ENCODE results near the gene GPNMB. TPM values are rescaled to one million over a fixed set of nuclear protein-coding genes. Genes with fewer than 3 reads are reported as not detected.

The GPNMB gene
- total and polyA plus RNA-seq, 2 of the 4 experiments (the other 2 are of a cell fraction), result under 0.01 to 0.14 TPM

GRCh38 chr7:23284871-23285270 is 38.3 kb downstream of the GPNMB start:
- H2BK15ac ChIP-seq (ENCODE audit: low read depth, low read length), result no peak overlapping the region
- H3K27me3 ChIP-seq (ENCODE audit: control insufficient read depth, insufficient read depth, low read length), result no peaks in the 10 kb centered on the region
- TF ChIP-seq RAD21 (IDR thresholded peaks at IDR 0.05; ENCODE audit: low read length), result no peak
- TF ChIP-seq MAZ (IDR thresholded peaks at IDR 0.05; ENCODE audit: borderline replicate concordance, low read depth, low read length), result no peak
- no peak for TF ChIP-seq POLR2A (IDR thresholded peaks at IDR 0.05; ENCODE audit: low read depth, low read length)
- TF ChIP-seq FOS (IDR thresholded peaks at IDR 0.05; ENCODE audit: low read depth, low read length), result no peak
- no peak for TF ChIP-seq SMC3 (IDR thresholded peaks at IDR 0.05; ENCODE audit: low read depth, low read length)
- TF ChIP-seq CEBPB (IDR thresholded peaks at IDR 0.05; ENCODE audit: low read depth, low read length), result no peak
- TF ChIP-seq CHD1 (IDR thresholded peaks at IDR 0.05; ENCODE audit: low read depth, low read length), result no peak
- no peak for TF ChIP-seq MXI1 (IDR thresholded peaks at IDR 0.05; ENCODE audit: borderline replicate concordance, low read depth, low read length)
- TF ChIP-seq RCOR1 (IDR thresholded peaks at IDR 0.05; ENCODE audit: insufficient replicate concordance, low read length), result no peak
- TF ChIP-seq CTCF (conservative IDR thresholded peaks at IDR 0.05; ENCODE audit: low read depth, low read length), result no peak
- no peak for TF ChIP-seq MAFK (IDR thresholded peaks at IDR 0.05; ENCODE audit: low read depth, low read length)
- no peak for TF ChIP-seq USF2 (IDR thresholded peaks at IDR 0.05; ENCODE audit: low read depth, low read length)
- no peak for TF ChIP-seq BHLHE40 (IDR thresholded peaks at IDR 0.05; ENCODE audit: low read depth, low read length)
- TF ChIP-seq ELK1 (IDR thresholded peaks at IDR 0.05; ENCODE audit: borderline replicate concordance, low read depth, low read length), result no peak
- no peak for TF ChIP-seq NFE2L2 (IDR thresholded peaks at IDR 0.05; ENCODE audit: low read depth, low read length)
- H3K27ac ChIP-seq (ENCODE audit: insufficient read depth, low read length), result no peak overlapping the region
- no peak overlapping the region for H3K4me2 ChIP-seq (ENCODE audit: low read depth, low read length)
- no peak overlapping the region for H2AK5ac ChIP-seq (ENCODE audit: low read depth, low read length)
- H3K18ac ChIP-seq (ENCODE audit: low read depth, low read length), result no peak overlapping the region
- no CpG with 5 or more reads among the region's 2 CpGs for WGBS, 2 experiments (ENCODE audit: extremely low coverage in 2 of 2, insufficient read length in 1 of 2)
- H2AK9ac ChIP-seq (replicated peaks; ENCODE audit: low read depth, low read length, poor library complexity), result no peak overlapping the region
- no peaks in the 10 kb centered on the region for H3K9me1 ChIP-seq (ENCODE audit: insufficient read depth, low read length)
- H2AFZ ChIP-seq (replicated peaks; ENCODE audit: low read length, poor library complexity), result peak overlapping the region; percentile 26
- H3K36me3 ChIP-seq (ENCODE audit: control insufficient read depth, insufficient read depth, low read length), result no peaks in the 10 kb centered on the region
- no TSS peak for BruUV-seq (replicated peaks)
- no peaks in the 10 kb centered on the region for H3K4me1 ChIP-seq (ENCODE audit: control insufficient read depth, insufficient read depth, low read length)
- no peak overlapping the region for H3K23ac ChIP-seq (ENCODE audit: low read depth, low read length)
- ATAC-seq (ENCODE audit: low read depth), result no peak
- H3K79me1 ChIP-seq (ENCODE audit: low read depth in 1 of 2, low read length in 2 of 2), result no peaks in the 10 kb centered on the region
- no peak overlapping the region for H3K9ac ChIP-seq (ENCODE audit: low read depth, low read length)
- no peak overlapping the region for H3K14ac ChIP-seq (replicated peaks; ENCODE audit: low read depth, low read length)
- H4K8ac ChIP-seq (ENCODE audit: low read depth in 2 of 2, low read length in 2 of 2), result no peak overlapping the region
- no peak overlapping the region for H2BK120ac ChIP-seq (ENCODE audit: low read depth, low read length)
- DNase-seq, result no peak
- intact Hi-C loops (cut with micrococcal nuclease), result no loop called here
- no peak overlapping the region for H4K5ac ChIP-seq (ENCODE audit: low read depth, low read length)
- CTCF ChIA-PET, result no interaction called here
- H4K91ac ChIP-seq (ENCODE audit: insufficient read depth, low read depth, low read length), result no peak overlapping the region
- POLR2A ChIA-PET (ENCODE audit: unreplicated experiment), result interaction anchor here (0.6 kb wide), 1 partner anchor 198 kb away, joined by 3 read pairs; no protein-coding TSS in a partner anchor
- no peak overlapping the region for H2BK20ac ChIP-seq (ENCODE audit: low read depth, low read length)
- H3K56ac ChIP-seq (ENCODE audit: extremely low read depth, insufficient read depth, low read length), result no peak overlapping the region
- no peaks in the 10 kb centered on the region for H3K9me3 ChIP-seq (ENCODE audit: control insufficient read depth, insufficient read depth, low read length)
- H3K4me3 ChIP-seq (ENCODE audit: insufficient read depth, low read depth, low read length), result no peak overlapping the region
- no peak overlapping the region for H2BK5ac ChIP-seq (ENCODE audit: low read depth, low read length, poor library complexity, severe bottlenecking)
- H4K20me1 ChIP-seq (ENCODE audit: insufficient read depth, low read length), result no peaks in the 10 kb centered on the region
- in situ Hi-C loops (cut with MboI; ENCODE audit: low sequenced_read_pairs), result no loop called here
- dilution Hi-C loops (cut with HindIII; ENCODE audit: low sequenced_read_pairs, unreplicated experiment), result no loop called here
- no peak overlapping the region for H3K4ac ChIP-seq (ENCODE audit: low read depth, low read length)
